GM12878 (cell line): Measurements from ENCODE around the gene MTHFD1L. TPM values are rescaled to one million over a fixed set of nuclear protein-coding genes. Genes with fewer than 3 reads are reported as not detected.

Experiments
- ATAC-seq: fragments of 200-7000 bp; cut with Tn5 transposase; 3 replicates; pipeline ENCODE4 v1.9.1; 2020; ENCODE audit warnings: mild to moderate bottlenecking, moderate library complexity
- BruUV-seq: library from RNA; stranded (reverse); fragments of 400-500 nt; replicated peaks from 2 replicates; lab custom pipeline; 2021; lab: Mats Ljungman, UMichigan
- CTCF ChIA-PET: fragments of 300-600 bp; sonication (Branson Sonifier 250); formaldehyde crosslinking; extraction: SDS; loops from one replicate; lab custom pipeline; 2021; ENCODE audit warnings: inconsistent platforms; lab: Yijun Ruan, JAX
- POLR2A ChIA-PET: fragments of 350-600 bp; formaldehyde crosslinking; extraction: SDS; loops from one replicate; lab custom pipeline; 2021; ENCODE audit warnings: inconsistent platforms; lab: Charles Lee
- RAD21 ChIA-PET: fragments of 300-600 bp; sonication (Branson Sonifier 250); formaldehyde crosslinking; loops from one replicate; lab custom pipeline; 2023; ENCODE audit warnings: antibody characterized with exemption; ENCODE audit not compliant: unreplicated experiment; lab: Charles Lee
- SMC1A ChIA-PET: fragments of 300-600 bp; sonication (Branson Sonifier 250); formaldehyde crosslinking; loops from one replicate; lab custom pipeline; 2023; ENCODE audit not compliant: unreplicated experiment, uncharacterized antibody; lab: Charles Lee
- DNase-seq: peaks from one replicate; pipeline ENCODE4 v3.0.0-alpha.2; 2011; ENCODE audit warnings: low read depth, low spot score
- FAIRE-seq: peaks from 3 replicates; lab custom pipeline; 2011; peaks lifted over from hg19 to GRCh38; lab: Jason Lieb, UNC
- H2AFZ ChIP-seq: 2 replicates; pipeline ENCODE4 v1.6.0; 2011; ENCODE audit warnings: low read depth, low read length, control low read depth; ENCODE audit not compliant: control insufficient read depth
- H3K27ac ChIP-seq: 2 replicates; pipeline ENCODE4 v1.5.1; 2011; ENCODE audit warnings: control low read depth; ENCODE audit not compliant: control insufficient read depth, insufficient read depth
- H3K27me3 ChIP-seq, 2 experiments: replicated peaks in 1 of 2; 2 replicates each; pipeline versions ENCODE4 v1.6.0 to v1.6.1; 2011; ENCODE audit warnings: low read length in 1 of 2; ENCODE audit not compliant: control insufficient read depth in 2 of 2, insufficient read depth in 2 of 2
- H3K36me3 ChIP-seq, 2 experiments: 2 replicates each; pipeline ENCODE4 v1.5.1; 2011; ENCODE audit warnings: low read length in 1 of 2; ENCODE audit not compliant: control insufficient read depth in 2 of 2, insufficient read depth in 2 of 2
- H3K4me1 ChIP-seq: 2 replicates; pipeline ENCODE4 v1.6.1; 2011; ENCODE audit warnings: mild to moderate bottlenecking, low read length, moderate library complexity, mixed read lengths; ENCODE audit not compliant: control insufficient read depth, insufficient read depth
- H3K4me2 ChIP-seq: 2 replicates; pipeline ENCODE4 v1.6.0; 2011; ENCODE audit warnings: control low read depth; ENCODE audit not compliant: control insufficient read depth, insufficient read depth
- H3K4me3 ChIP-seq: fragments of 200-600 bp; sonication (generic); 2 replicates; pipeline ENCODE4 v1.5.1; 2016
- H3K79me2 ChIP-seq: 2 replicates; pipeline ENCODE4 v1.6.0; 2011; ENCODE audit warnings: low read length; ENCODE audit not compliant: control insufficient read depth, insufficient read depth
- H3K9ac ChIP-seq: 2 replicates; pipeline ENCODE4 v1.8.0; 2011; ENCODE audit warnings: low read length, control low read depth, mixed read lengths; ENCODE audit not compliant: control insufficient read depth, insufficient read depth
- H3K9me3 ChIP-seq: replicated peaks from 3 replicates; pipeline ENCODE4 v1.5.1; 2011; ENCODE audit warnings: mild to moderate bottlenecking, low read length; ENCODE audit not compliant: control insufficient read depth, insufficient read depth
- H4K20me1 ChIP-seq: 2 replicates; pipeline ENCODE4 v1.6.0; 2011; ENCODE audit not compliant: control insufficient read depth, insufficient read depth
- ETV6 ChIP-seq, 2 experiments: fragments of 450-650 bp in 1 of 2; IDR thresholded peaks in 1 of 2; conservative IDR thresholded peaks in 1 of 2; 2 replicates each; pipeline ENCODE4 v1.6.1; 2014; ENCODE audit warnings: antibody characterized with exemption in 1 of 2, borderline replicate concordance in 1 of 2, low read depth in 1 of 2, mild to moderate bottlenecking in 1 of 2, moderate library complexity in 1 of 2
- FOS ChIP-seq: IDR thresholded peaks from 3 replicates; pipeline ENCODE4 v1.6.1; 2011; ENCODE audit warnings: borderline replicate concordance; ENCODE audit not compliant: insufficient read length; ENCODE audit errors: extremely low read depth
- HCFC1 ChIP-seq: fragments of 150-350 bp; IDR thresholded peaks from 2 replicates; pipeline ENCODE4 v1.6.1; 2014; ENCODE audit warnings: low read length
- LARP7 ChIP-seq: fragments of 450-650 bp; IDR thresholded peaks from 2 replicates; pipeline ENCODE4 v1.6.1; 2017; ENCODE audit warnings: mild to moderate bottlenecking
- RAD21 ChIP-seq: IDR thresholded peaks from 2 replicates; pipeline ENCODE4 v1.6.1; 2011; ENCODE audit warnings: mild to moderate bottlenecking, low read depth, low read length, moderate library complexity; ENCODE audit not compliant: insufficient read depth
- RBBP5 ChIP-seq: fragments of 200-600 bp; sonication (generic); conservative IDR thresholded peaks from 2 replicates; pipeline ENCODE4 v1.6.1; 2016
- SRF ChIP-seq, 2 experiments: IDR thresholded peaks; 2 replicates each; pipeline ENCODE4 v1.6.1; 2011; ENCODE audit warnings: low read depth in 2 of 2, low read length in 2 of 2, mild to moderate bottlenecking in 1 of 2, moderate library complexity in 1 of 2
- ZNF207 ChIP-seq: fragments of 450-650 bp; IDR thresholded peaks from 2 replicates; pipeline ENCODE4 v1.6.1; 2014; ENCODE audit warnings: antibody characterized with exemption, mild to moderate bottlenecking, borderline replicate concordance
- ZNF622 ChIP-seq: fragments of 450-650 bp; IDR thresholded peaks from 2 replicates; pipeline ENCODE4 v1.6.1; 2017; ENCODE audit warnings: mild to moderate bottlenecking, inconsistent platforms
- WGBS: methylation state at CpG from one replicate; pipeline ENCODE4 v1.1.6; 2016; ENCODE audit warnings: low lambda C conversion rate; ENCODE audit not compliant: insufficient replicate concordance, insufficient coverage; ENCODE audit errors: missing lambda C conversion rate; 5-methylcytosine and 5-hydroxymethylcytosine counted together
- in situ Hi-C: fragments of 300-500 bp; cut with MboI; formaldehyde crosslinking; loops from 9 replicates; pipeline ENCODE4 v1.14.3; 2018; ENCODE audit warnings: mixed read lengths
- intact Hi-C: fragments of 100-400 bp; cut with micrococcal nuclease; formaldehyde crosslinking; loops from one replicate; pipeline ENCODE4 v1.14.2; 2022; ENCODE audit not compliant: unreplicated experiment
- polyA plus RNA-seq, 11 experiments: library from polyadenylated mRNA; depleted of rRNA in 4 of 11; unstranded in 6 of 11; stranded (reverse) in 5 of 11; fragments of >200 nt; fragmentation: Nextera tagmentation in 4 of 11; fragmentation: Illumina TruSeq in 1 of 11; extraction: Ambion mirVana in 4 of 11; extraction: Trizol in 1 of 11; gene quantifications; 1 replicate in 1 of 11; 2 replicates in 10 of 11; pipeline versions ENCODE4 v1.2.1 to v1.2.3, GENCODE V29; 2011 to 2016; ENCODE audit warnings: inconsistent platforms in 2 of 11, missing spikeins in 2 of 11, low read depth in 1 of 11
- total RNA-seq, 4 experiments: library from RNA; depleted of rRNA in 3 of 4; stranded (reverse); fragments of >200 nt in 3 of 4; fragmentation: Illumina TruSeq in 1 of 4; extraction: Trizol in 1 of 4; gene quantifications; 2 replicates each; pipeline versions ENCODE4 v1.2.1 to v1.2.3, GENCODE V29; 2013 to 2021

MTHFD1L gene
- total and polyA plus RNA-seq, 10 of the 15 experiments (the other 5 are each of a cell fraction or from before 2014, with no cell fraction given), result 11.7 to 75.5 (median 28.8) TPM

DNA sequence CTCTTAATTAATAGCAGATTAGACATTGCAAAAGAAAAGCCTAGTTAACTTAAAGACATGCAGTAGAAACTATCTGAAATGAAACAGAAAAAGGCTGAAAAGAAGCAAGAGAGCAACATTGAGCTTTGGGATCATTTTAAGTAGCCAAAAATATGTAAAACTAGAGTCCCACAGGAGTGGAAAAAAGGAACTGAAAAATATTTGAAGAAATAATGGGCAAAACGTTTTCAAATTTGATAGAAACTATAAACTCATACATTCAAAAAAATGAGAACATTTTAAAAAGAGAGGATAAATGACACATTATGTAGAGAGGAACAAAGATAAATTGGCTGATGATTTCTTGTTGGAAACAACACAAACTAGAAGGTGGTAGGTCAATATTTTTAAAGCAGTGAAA lies 208.2 kb downstream of the MTHFD1L start:
- no peak for TF ChIP-seq SRF (IDR thresholded peaks at IDR 0.05; ENCODE audit: low read depth in 2 of 2, low read length in 2 of 2)
- TF ChIP-seq ZNF622, result no peak
- no peak for TF ChIP-seq RAD21
- no peak for TF ChIP-seq ETV6 (conservative IDR thresholded peaks at IDR 0.05 in 1 of 2, IDR thresholded peaks at IDR 0.05 in 1 of 2; ENCODE audit: borderline replicate concordance in 1 of 2, low read depth in 1 of 2)
- no peak for TF ChIP-seq ZNF207
- TF ChIP-seq LARP7, result no peak
- no peak for TF ChIP-seq RBBP5
- TF ChIP-seq FOS, result no peak
- TF ChIP-seq HCFC1, result no peak
- Histone ChIP-seq H3K9ac (no peak overlapping the region), H3K27ac (no peak overlapping the region), H4K20me1 (no peaks in the 10 kb centered on the region), H2AFZ (no peak overlapping the region), H3K27me3 (no peaks in the 10 kb centered on the region), H3K4me2 (no peak overlapping the region), H3K4me1 (no peaks in the 10 kb centered on the region), H3K4me3 (no peak overlapping the region), H3K79me2 (no peaks in the 10 kb centered on the region), H3K36me3 (peaks cover 0 to 6% of the 10 kb centered on the region in 2 experiments; a peak in 1 of 4 replicates), H3K9me3 (peaks cover 4% of the 10 kb centered on the region; the same call in 2 of the 3 replicates)
- ATAC-seq, result no peak
- FAIRE-seq, result no peak
- no TSS peak for BruUV-seq
- RAD21 ChIA-PET, result no interaction called here
- SMC1A ChIA-PET, result no interaction called here
- intact Hi-C loops (no loop called here), in situ Hi-C loops (no loop called here)
- no peak for DNase-seq
- CTCF ChIA-PET, result interaction anchor here (0.7 kb wide), 2 partner anchors 181 to 1993 kb away, joined by 3 read pairs; no protein-coding TSS in a partner anchor
- POLR2A ChIA-PET, result no interaction called here
- 0% methylated on average over 1 of the region's 1 CpG for WGBS
